Heart right ventricle (tissue), 16 donors: ENCODE results near the gene GRIP2. TPM values are rescaled to one million over a fixed set of nuclear protein-coding genes. Genes with fewer than 3 reads are reported as not detected.

ENCODE experiments used
- ATAC-seq, 8 donors: fragments of 200-7000 bp; cut with Tn5 transposase; one replicate each; pipeline ENCODE4 v1.9.1; 2020; ENCODE audit warnings: mild to moderate bottlenecking in 8 of 8, moderate library complexity in 8 of 8, moderate number of reproducible peaks in 1 of 8
- DNase-seq, 2 donors: peaks; one replicate each; pipeline ENCODE4 v3.0.0-alpha.2; 2020
- H3K27ac ChIP-seq, 10 donors: fragments of 200-600 bp; sonication (generic) in 2 of 10; one replicate each; pipeline versions ENCODE4 v1.5.0 to v1.8.0; 2020 to 2022; ENCODE audit warnings: mild to moderate bottlenecking in 3 of 10
- H3K27me3 ChIP-seq, 7 donors: fragments of 200-600 bp; one replicate each; pipeline ENCODE4 v1.8.0; 2021 to 2022; ENCODE audit warnings: mild to moderate bottlenecking in 2 of 7
- H3K36me3 ChIP-seq, 9 donors: fragments of 200-600 bp; sonication (generic) in 1 of 9; one replicate each; pipeline versions ENCODE4 v1.5.0 to v1.8.0; 2020 to 2022; ENCODE audit warnings: mild to moderate bottlenecking in 2 of 9
- H3K4me1 ChIP-seq, 9 donors: fragments of 200-600 bp; sonication (generic) in 1 of 9; one replicate each; pipeline versions ENCODE4 v1.5.0 to v1.8.0; 2020 to 2022; ENCODE audit warnings: mild to moderate bottlenecking in 4 of 9
- H3K4me3 ChIP-seq, 10 donors: fragments of 200-600 bp; sonication (generic) in 2 of 10; one replicate each; pipeline versions ENCODE4 v1.5.0 to v1.8.0; 2020 to 2022; ENCODE audit warnings: mild to moderate bottlenecking in 7 of 10, moderate library complexity in 2 of 10
- H3K9me3 ChIP-seq, 11 donors: fragments of 200-600 bp in 10 of 11; sonication (generic) in 2 of 11; one replicate each; pipeline versions ENCODE4 v1.5.0 to v1.8.0; 2013 to 2022; ENCODE audit warnings: mild to moderate bottlenecking in 2 of 11, control low read depth in 1 of 11, moderate library complexity in 1 of 11
- WGBS, 2 donors: extraction: QIAGEN DNeasy Blood & Tissue Kit; methylation state at CpG; one replicate each; pipeline ENCODE4 v1.1.7; 2013; ENCODE audit warnings: inconsistent platforms in 1 of 2; 5-methylcytosine and 5-hydroxymethylcytosine counted together
- intact Hi-C, 10 donors: fragments of 100-400 bp; cut with DNase I; formaldehyde crosslinking; loops; one replicate each; pipeline versions ENCODE4 v1.11.1 to v1.14.2; 2022
- polyA plus RNA-seq, 2 donors: library from polyadenylated mRNA; stranded (reverse); fragments of 200-250 nt; gene quantifications; one replicate each; pipeline ENCODE4 v1.2.3, GENCODE V29; 2013
- total RNA-seq, 10 donors: library from RNA; stranded (reverse); fragmentation: NEBNext Ultra II Directional in 3 of 10; extraction: Animal tissue kit (Norgen Biotek cat#: 25700) in 3 of 10; gene quantifications; one replicate each; pipeline versions ENCODE4 v1.2.1 to v1.2.4, GENCODE V29; 2021 to 2023
- TF ChIP-seq, protein P1 (sequence below), 9 donors: fragments of 200-600 bp; sonication (generic) in 2 of 9; IDR thresholded peaks; one replicate each; pipeline versions ENCODE4 v1.5.0 to v1.8.0; 2021 to 2022; ENCODE audit warnings: antibody characterized with exemption in 9 of 9, mild to moderate bottlenecking in 5 of 9, moderate library complexity in 1 of 9
- donor health status: Arrhythmogenic right ventricular cardiomyopathy.
- donor health status: ischemic (EF 13 %, LVEDD 7.1; RV severe dilation, severe dysfunction).
- donor health status: healthy with polysubstance abuse.
- donor health status: DM: no; HTN: yes; CAD: no.
- donor health status: DM: no; HTN: no; CAD: no.
- donor health status: ischemic (EF 25% LVEDD 6.9; RV normal size, moderate dysfunction).
- donor health status: ischemic (EF 25% LVEDD 5.7; RV mildly dilated, moderate dysfunction).
- donor health status: healthy.
- donor health status: DM: yes; HTN: yes; CAD: no.
- donor health status: Ischemic cardiomyopathy.
- donor health status: ischemic (EF 35%, LVEDD 5.7; RV mildly dilated, moderate dysfunction).
- donor health status: nonischemic (EF 11% LVEDD 7.7; RV severe dilation, severe dysfunction).
- donor health status: DM: yes; HTN: yes; CAD: no.
- donor health status: PGD.
- donor health status: ischemic (EF 29% LVEDD 5.4; RV normal size, mild dysfunction).
- donor health status: nonischemic (EF 23%, LVEDD 6.1; RV moderate dilation, normal function).

Gene GRIP2
- total and polyA plus RNA-seq, 12 donors: 7.4 to 70.1 (median 39.4) TPM

DNA sequence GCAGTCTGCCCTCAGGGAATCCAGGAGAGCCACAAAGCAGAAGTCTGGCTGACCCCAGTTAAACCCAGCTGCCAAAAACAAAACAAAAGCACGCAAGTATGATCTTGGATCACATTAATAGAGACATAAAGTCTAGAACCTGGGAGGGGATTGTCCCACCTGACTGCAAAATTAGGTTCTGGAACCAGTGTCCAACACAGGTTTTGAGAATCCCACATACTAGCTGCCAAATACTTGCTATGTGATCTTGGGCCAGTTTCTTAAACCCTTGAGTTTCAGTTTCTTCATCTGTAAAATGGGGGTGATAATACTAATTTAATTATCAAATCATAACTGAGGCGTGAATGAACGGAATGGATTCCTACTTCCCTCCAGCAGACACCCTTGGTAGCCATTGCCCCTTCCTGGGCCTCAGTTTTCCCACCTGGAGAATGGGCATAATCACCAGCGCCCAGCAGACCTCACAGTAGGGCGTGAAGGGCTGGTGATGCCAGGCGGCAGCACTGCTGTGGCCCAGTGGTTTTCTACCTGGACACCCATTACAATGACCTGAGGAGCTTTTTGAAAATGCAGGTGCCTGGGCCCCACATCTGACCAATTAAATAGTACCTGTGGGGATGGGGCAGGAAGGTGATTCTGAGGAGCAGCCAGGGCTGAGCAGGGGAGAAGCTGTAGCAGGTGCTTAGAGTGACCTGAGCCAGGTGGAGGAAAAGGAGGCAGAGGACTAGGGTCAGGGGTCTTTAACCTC, 32.2 kb downstream of the GRIP2 start:
- Histone ChIP-seq H3K27me3 (no peaks in the 10 kb centered on the region), H3K36me3 (peaks cover 0 to 54% (median 4%) of the 10 kb centered on the region in 9 donors), H3K4me1 (peaks cover 0 to 19% (median 0%) of the 10 kb centered on the region in 9 donors), H3K4me3 (no peak overlapping the region), H3K27ac (no peak overlapping the region), H3K9me3 (peaks cover 0 to 5% (median 2%) of the 10 kb centered on the region in 11 donors)
- DNase-seq: no peak
- no peak for ATAC-seq
- 90 to 92% methylated on average over 6 of the region's 6 CpGs for WGBS, 2 donors
- intact Hi-C loops: loop anchor here in 5 of 10 donors (2.0 to 10.0 kb wide), 3 partner anchors 41 to 277 kb away; no protein-coding TSS in a partner anchor
- TF ChIP-seq, protein P1, sequence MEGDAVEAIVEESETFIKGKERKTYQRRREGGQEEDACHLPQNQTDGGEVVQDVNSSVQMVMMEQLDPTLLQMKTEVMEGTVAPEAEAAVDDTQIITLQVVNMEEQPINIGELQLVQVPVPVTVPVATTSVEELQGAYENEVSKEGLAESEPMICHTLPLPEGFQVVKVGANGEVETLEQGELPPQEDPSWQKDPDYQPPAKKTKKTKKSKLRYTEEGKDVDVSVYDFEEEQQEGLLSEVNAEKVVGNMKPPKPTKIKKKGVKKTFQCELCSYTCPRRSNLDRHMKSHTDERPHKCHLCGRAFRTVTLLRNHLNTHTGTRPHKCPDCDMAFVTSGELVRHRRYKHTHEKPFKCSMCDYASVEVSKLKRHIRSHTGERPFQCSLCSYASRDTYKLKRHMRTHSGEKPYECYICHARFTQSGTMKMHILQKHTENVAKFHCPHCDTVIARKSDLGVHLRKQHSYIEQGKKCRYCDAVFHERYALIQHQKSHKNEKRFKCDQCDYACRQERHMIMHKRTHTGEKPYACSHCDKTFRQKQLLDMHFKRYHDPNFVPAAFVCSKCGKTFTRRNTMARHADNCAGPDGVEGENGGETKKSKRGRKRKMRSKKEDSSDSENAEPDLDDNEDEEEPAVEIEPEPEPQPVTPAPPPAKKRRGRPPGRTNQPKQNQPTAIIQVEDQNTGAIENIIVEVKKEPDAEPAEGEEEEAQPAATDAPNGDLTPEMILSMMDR (IDR thresholded peaks at IDR 0.05): no peak

DNA sequence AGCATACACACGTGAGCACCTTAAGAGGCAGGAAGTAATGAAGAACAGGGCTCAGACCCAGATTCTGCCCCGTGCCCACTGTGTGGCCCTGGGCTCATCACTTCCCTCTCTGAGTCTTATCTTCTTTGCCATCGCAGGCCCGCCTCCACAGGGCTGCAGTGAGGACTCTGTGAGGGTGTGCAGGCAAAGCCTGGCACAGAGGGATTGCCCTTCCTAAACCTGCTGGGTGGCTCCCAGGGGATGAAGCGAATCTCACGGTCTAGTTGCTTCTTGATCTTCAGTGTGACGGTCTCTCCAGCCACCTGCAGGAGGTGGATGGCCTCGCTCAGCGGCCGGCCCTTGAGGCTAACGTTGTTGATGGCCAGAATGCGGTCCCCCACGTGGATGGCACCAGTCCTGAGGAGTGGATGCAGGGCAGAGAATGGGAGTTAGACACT, 32.8 kb downstream of the GRIP2 start:
- H3K9me3 ChIP-seq: peaks cover 0 to 12% (median 8%) of the 10 kb centered on the region in 11 donors
- intact Hi-C loops: loop anchor here in 2 of 10 donors (10.0 kb wide), 2 partner anchors 127 to 277 kb away; no protein-coding TSS in a partner anchor
- peaks cover 0 to 18% (median 0%) of the 10 kb centered on the region in 9 donors for H3K4me1 ChIP-seq
- no peak overlapping the region for H3K4me3 ChIP-seq
- WGBS, 2 donors: 71 to 79% methylated on average over 13 of the region's 13 CpGs
- H3K27me3 ChIP-seq: no peaks in the 10 kb centered on the region
- no peak for DNase-seq
- H3K27ac ChIP-seq: no peak overlapping the region
- peaks cover 0 to 57% (median 10%) of the 10 kb centered on the region in 9 donors for H3K36me3 ChIP-seq
- TF ChIP-seq, protein P1 (IDR thresholded peaks at IDR 0.05): no peak
- ATAC-seq: no peak

DNA sequence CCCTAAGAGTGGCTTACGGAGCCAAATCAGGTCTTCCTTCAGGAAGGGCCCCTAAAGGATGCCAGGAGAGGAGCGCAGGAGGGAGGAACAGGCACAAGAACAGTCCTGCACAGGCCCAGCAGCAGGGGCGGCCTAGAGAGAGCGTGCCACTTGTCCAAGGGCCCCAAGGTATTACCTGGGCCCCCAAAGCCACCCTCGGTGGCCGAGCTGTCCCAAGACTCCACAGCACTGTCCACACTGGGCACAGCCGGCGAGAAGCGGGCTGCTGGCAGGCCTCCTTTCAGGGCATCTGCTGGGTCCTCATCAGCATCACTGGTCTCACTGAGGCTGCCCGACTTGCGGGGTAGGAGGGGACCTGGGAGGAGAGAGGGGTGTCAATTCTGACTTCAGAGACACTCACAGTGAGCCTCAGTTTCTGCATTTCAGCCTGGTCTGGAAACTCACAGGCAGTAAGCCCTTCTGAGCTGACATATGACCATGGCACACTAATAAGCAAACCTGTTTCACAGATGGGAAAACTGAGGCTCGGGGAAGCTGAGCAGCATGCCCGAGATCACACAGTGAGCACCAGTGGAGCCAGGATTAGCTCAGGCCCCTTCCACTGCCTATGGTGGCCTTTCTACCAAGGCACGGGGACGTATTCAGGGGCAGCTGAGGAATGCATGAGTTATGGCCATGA, 33.4 kb downstream of the GRIP2 start:
- TF ChIP-seq, protein P1 (IDR thresholded peaks at IDR 0.05): no peak

DNA sequence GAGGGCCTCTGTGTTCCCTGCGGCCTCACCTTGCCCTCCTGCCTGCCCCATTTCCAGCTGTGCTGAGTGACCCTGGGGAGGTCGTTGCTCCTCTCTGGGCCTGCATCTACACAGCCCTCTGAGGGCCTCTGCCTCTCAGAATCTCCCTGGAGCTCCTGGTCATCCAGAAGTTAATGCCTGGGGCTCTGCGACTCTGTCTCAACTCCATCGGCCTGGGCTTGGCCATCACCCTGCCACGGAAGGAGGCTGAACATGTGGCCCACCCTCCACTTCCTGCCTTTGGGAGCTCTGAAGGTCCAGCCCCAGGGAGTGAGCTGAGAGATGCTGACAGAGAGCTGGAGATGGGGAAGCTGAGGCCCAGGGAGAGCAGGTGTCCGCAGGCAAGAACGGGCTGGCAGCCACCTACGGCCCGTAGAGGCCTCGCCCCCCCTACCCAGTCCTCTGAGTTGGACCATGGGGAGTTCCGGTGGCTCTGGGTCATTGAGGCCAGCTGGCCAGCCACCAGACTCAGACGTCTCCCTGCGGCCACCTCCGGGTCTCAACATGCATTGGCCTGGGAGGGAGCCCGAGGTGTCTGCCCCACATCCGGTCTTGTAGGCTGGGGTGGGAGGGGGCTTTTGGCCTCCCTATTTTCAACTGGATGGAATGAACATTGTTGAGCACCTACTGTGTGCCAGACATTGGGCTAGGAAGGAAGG, 34.2 kb downstream of the GRIP2 start:
- Histone ChIP-seq H3K4me1 (peaks cover 0 to 11% (median 0%) of the 10 kb centered on the region in 9 donors), H3K36me3 (peaks cover 0 to 61% (median 10%) of the 10 kb centered on the region in 9 donors), H3K9me3 (peaks cover 0 to 23% (median 11%) of the 10 kb centered on the region in 11 donors), H3K27ac (no peak overlapping the region), H3K27me3 (no peaks in the 10 kb centered on the region), H3K4me3 (no peak overlapping the region)
- intact Hi-C loops: loop anchor here in 2 of 10 donors (10.0 kb wide), 2 partner anchors 129 to 279 kb away; no protein-coding TSS in a partner anchor
- WGBS, 2 donors: 76 to 86% methylated on average over 16 of the region's 16 CpGs
- TF ChIP-seq, protein P1 (IDR thresholded peaks at IDR 0.05): no peak
- DNase-seq (no peak), ATAC-seq (peak in 1 of 8 donors; percentile 2)

More for the DNA sequence above, 33.4 kb downstream of the GRIP2 start:
- ATAC-seq: no peak
- H3K27me3 ChIP-seq: no peaks in the 10 kb centered on the region
- no peak overlapping the region for H3K4me3 ChIP-seq
- no peak overlapping the region for H3K27ac ChIP-seq
- DNase-seq: no peak
- WGBS, 2 donors: 88 to 90% methylated on average over 15 of the region's 15 CpGs
- H3K36me3 ChIP-seq: peaks cover 0 to 61% (median 10%) of the 10 kb centered on the region in 9 donors
- intact Hi-C loops: loop anchor here in 2 of 10 donors (10.0 kb wide), 2 partner anchors 128 to 278 kb away; no protein-coding TSS in a partner anchor
- peaks cover 0 to 17% (median 11%) of the 10 kb centered on the region in 11 donors for H3K9me3 ChIP-seq
- H3K4me1 ChIP-seq: peaks cover 0 to 12% (median 0%) of the 10 kb centered on the region in 9 donors
